KMS-11 (cell line): ENCODE measurements around the gene FEM1C.

ENCODE experiments used
- H2AFZ ChIP-seq: fragments of 200-600 bp; sonication (generic); 2 replicates; pipeline ENCODE4 v1.6.1; 2016; ENCODE audit warnings: antibody characterized with exemption, mixed run types, low read depth
- H3K27ac ChIP-seq: fragments of 200-600 bp; sonication (generic); 2 replicates; pipeline ENCODE4 v1.6.1; 2016; ENCODE audit warnings: mild to moderate bottlenecking, mixed run types
- H3K27me3 ChIP-seq: fragments of 200-600 bp; sonication (generic); 2 replicates; pipeline ENCODE4 v1.6.1; 2017; ENCODE audit warnings: mild to moderate bottlenecking, low read depth, mixed run types, moderate library complexity; ENCODE audit not compliant: insufficient read depth
- H3K36me3 ChIP-seq: fragments of 200-600 bp; sonication (generic); 2 replicates; pipeline ENCODE4 v1.6.1; 2017; ENCODE audit warnings: mild to moderate bottlenecking, mixed run types; ENCODE audit not compliant: insufficient read depth
- H3K4me1 ChIP-seq: fragments of 200-600 bp; sonication (generic); 2 replicates; pipeline ENCODE4 v1.6.1; 2016; ENCODE audit warnings: mild to moderate bottlenecking, low read depth, mixed run types; ENCODE audit not compliant: poor library complexity, severe bottlenecking
- H3K4me2 ChIP-seq: fragments of 200-600 bp; sonication (generic); 2 replicates; pipeline ENCODE4 v1.7.0; 2016; ENCODE audit warnings: mild to moderate bottlenecking, mixed run types
- H3K4me3 ChIP-seq: fragments of 200-600 bp; sonication (generic); IDR thresholded peaks from 2 replicates; pipeline ENCODE4 v1.6.1; 2017; ENCODE audit warnings: low read depth, low read length, mixed read lengths; ENCODE audit not compliant: insufficient read depth
- H3K79me2 ChIP-seq: fragments of 200-600 bp; sonication (generic); 2 replicates; pipeline ENCODE4 v1.6.1; 2016; ENCODE audit warnings: low read depth, mixed run types; ENCODE audit not compliant: insufficient read depth
- H3K9ac ChIP-seq: fragments of 200-600 bp; sonication (generic); 2 replicates; pipeline ENCODE4 v1.6.1; 2016; ENCODE audit warnings: mild to moderate bottlenecking, mixed run types
- H4K20me1 ChIP-seq: fragments of 200-600 bp; sonication (generic); 2 replicates; pipeline ENCODE4 v1.6.1; 2016; ENCODE audit warnings: mild to moderate bottlenecking, mixed run types; ENCODE audit not compliant: insufficient read depth
- CTCF ChIP-seq: fragments of 200-600 bp; sonication (generic); conservative IDR thresholded peaks from 2 replicates; pipeline ENCODE4 v1.6.1; 2017; ENCODE audit warnings: low read depth, mild to moderate bottlenecking, antibody characterized with exemption, low read length, moderate library complexity, mixed read lengths

The FEM1C gene

GRCh38 chr5:115487756-115488155 lies 56.8 kb downstream of the FEM1C start:
- Histone ChIP-seq H3K4me3 (no peak overlapping the region), H2AFZ (no peak overlapping the region), H3K27me3 (no peaks in the 10 kb centered on the region), H3K9ac (no peak overlapping the region), H3K79me2 (no peaks in the 10 kb centered on the region), H3K4me1 (no peaks in the 10 kb centered on the region), H3K36me3 (no peaks in the 10 kb centered on the region), H3K27ac (no peak overlapping the region), H3K4me2 (no peak overlapping the region), H4K20me1 (no peaks in the 10 kb centered on the region)
- no peak for TF ChIP-seq CTCF

- H3K4me1 ChIP-seq = no peaks in the 10 kb centered on the region
- H3K79me2 ChIP-seq = no peaks in the 10 kb centered on the region
- H3K9ac ChIP-seq = no peak overlapping the region
- no peaks in the 10 kb centered on the region for H3K27me3 ChIP-seq
- no peaks in the 10 kb centered on the region for H4K20me1 ChIP-seq
- H3K27ac ChIP-seq = no peak overlapping the region
- no peak for TF ChIP-seq CTCF
- no peaks in the 10 kb centered on the region for H3K36me3 ChIP-seq
- no peak overlapping the region for H2AFZ ChIP-seq
- H3K4me3 ChIP-seq = no peak overlapping the region
- no peak overlapping the region for H3K4me2 ChIP-seq
Observed at GRCh38 chr5:115487168-115487567, 57.4 kb downstream of the FEM1C start.

- Histone ChIP-seq H3K27ac (no peak overlapping the region), H4K20me1 (no peaks in the 10 kb centered on the region), H3K4me2 (no peak overlapping the region), H3K9ac (no peak overlapping the region), H3K4me1 (no peaks in the 10 kb centered on the region), H3K79me2 (no peaks in the 10 kb centered on the region), H3K27me3 (no peaks in the 10 kb centered on the region), H3K36me3 (no peaks in the 10 kb centered on the region), H3K4me3 (no peak overlapping the region), H2AFZ (no peak overlapping the region)
- TF ChIP-seq CTCF = no peak
Observed at GRCh38 chr5:115486728-115487127, 57.8 kb downstream of the FEM1C start.

GRCh38 chr5:115484368-115484767 lies 60.2 kb downstream of the FEM1C start:
- no peak overlapping the region for H3K9ac ChIP-seq
- no peaks in the 10 kb centered on the region for H3K4me1 ChIP-seq
- no peak overlapping the region for H2AFZ ChIP-seq
- no peak for TF ChIP-seq CTCF
- no peak overlapping the region for H3K4me3 ChIP-seq
- no peaks in the 10 kb centered on the region for H3K36me3 ChIP-seq
- H3K27ac ChIP-seq = no peak overlapping the region
- H3K4me2 ChIP-seq = no peak overlapping the region
- no peaks in the 10 kb centered on the region for H3K27me3 ChIP-seq
- no peaks in the 10 kb centered on the region for H4K20me1 ChIP-seq
- H3K79me2 ChIP-seq = no peaks in the 10 kb centered on the region

GRCh38 chr5:115480900-115481299 lies 63.7 kb downstream of the FEM1C start:
- TF ChIP-seq CTCF = no peak
- H3K79me2 ChIP-seq = no peaks in the 10 kb centered on the region
- no peak overlapping the region for H3K9ac ChIP-seq
- H3K4me1 ChIP-seq = no peaks in the 10 kb centered on the region
- no peaks in the 10 kb centered on the region for H3K27me3 ChIP-seq
- no peak overlapping the region for H2AFZ ChIP-seq
- no peaks in the 10 kb centered on the region for H3K36me3 ChIP-seq
- H4K20me1 ChIP-seq = no peaks in the 10 kb centered on the region
- H3K4me3 ChIP-seq = no peak overlapping the region
- H3K27ac ChIP-seq = no peak overlapping the region
- no peak overlapping the region for H3K4me2 ChIP-seq
